ENCODE results near the gene SLC2A9. TPM values are rescaled to one million over a fixed set of nuclear protein-coding genes. Genes with fewer than 3 reads are reported as not detected.
"Not testable (repeated sequence)": the region's sequence is repeated elsewhere in the genome, so short reads cannot be mapped to it uniquely, and the experiment has no call there.

SLC2A9 gene
- polyA plus RNA-seq, 1 donor, result 5.0 TPM

DNA sequence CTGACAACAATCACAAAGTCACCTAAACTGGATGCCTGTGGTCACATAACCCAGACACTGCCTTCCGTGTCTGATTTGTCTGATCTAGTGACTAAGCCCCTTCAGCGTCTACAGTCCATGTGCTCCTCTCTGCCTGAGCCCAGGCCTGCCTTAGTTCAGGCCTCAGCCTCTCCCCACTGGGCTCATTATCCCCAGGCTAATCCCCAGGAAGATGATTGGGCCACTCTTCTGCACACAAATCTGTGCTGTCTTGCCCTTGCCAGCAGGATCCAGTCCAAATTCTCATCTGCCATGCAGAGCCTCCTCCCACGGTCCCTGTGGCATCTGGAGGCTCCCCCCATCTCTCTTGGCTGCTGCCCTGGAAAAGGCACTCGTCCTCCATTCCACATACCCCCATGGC lies 96.5 kb downstream of the SLC2A9 start:
- DNase-seq, result peak; percentile 20

DNA sequence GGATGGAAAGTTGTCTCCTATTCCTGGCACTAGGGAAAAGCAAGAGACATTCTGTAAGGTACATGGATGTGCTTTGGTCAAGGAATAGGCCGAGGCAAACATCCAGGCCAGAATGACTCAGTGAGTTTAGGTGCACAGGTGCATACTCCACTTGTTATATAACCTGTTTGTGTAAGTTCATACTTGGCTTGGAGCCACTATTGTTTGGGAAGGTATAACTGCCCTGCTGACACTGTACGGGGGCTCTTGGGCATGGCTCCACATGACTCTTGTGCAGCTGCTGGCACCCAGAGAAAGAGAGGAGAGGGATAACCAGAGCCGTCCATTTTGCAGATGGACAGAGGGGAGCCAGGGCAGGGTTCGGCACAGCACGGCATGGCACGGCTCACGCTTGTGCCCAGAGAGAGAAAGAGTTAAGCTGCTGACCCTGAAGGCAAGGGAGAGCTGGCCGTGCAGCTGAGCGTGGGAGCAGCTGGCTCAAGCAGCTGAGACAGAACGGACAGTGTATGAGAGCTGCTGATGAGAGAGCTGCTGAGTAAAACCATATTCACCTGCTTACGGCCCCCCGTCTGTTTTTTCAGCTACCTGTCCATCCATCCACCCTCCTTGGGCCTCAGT lies 98.0 kb downstream of the SLC2A9 start:
- DNase-seq, result no peak

DNA sequence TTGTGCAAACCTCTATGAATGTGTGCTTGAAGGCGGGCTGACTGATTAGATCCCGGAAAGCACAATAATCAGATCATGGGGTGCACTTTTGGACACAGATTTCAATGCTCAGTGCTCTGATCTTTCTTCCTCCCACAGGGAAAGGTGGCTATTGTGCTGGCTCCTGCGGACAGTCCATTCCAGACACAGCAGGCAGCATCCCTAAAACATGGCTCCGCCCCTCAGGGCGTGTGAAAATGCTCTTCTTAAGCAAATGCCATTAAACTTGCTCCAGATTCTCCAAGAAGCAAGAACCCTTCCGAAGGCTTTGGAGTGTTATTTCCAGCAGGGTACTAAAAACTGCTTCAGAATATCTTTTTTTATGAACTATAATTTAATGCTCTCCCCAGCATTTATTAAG lies 100.0 kb downstream of the SLC2A9 start:
- DNase-seq, result no peak

DNA sequence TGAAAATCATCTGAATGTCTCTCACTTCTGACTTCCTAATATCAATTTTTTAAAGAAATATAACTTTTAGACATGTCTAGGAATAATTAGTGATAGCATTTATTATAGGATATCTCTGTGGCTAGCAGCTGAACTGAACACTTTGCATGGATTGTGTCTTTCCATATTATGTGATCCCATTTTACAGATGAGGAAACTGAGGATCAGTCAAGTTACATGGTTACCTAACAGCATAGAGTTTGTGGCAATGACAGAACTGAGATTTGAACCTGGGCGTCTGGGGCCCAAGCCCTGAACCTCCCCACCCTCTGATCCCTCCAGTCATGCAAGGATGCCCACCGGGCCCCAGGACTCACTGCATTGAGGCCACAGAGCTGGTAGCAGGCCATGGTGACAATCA lies 101.3 kb downstream of the SLC2A9 start:
- no peak for DNase-seq

DNA sequence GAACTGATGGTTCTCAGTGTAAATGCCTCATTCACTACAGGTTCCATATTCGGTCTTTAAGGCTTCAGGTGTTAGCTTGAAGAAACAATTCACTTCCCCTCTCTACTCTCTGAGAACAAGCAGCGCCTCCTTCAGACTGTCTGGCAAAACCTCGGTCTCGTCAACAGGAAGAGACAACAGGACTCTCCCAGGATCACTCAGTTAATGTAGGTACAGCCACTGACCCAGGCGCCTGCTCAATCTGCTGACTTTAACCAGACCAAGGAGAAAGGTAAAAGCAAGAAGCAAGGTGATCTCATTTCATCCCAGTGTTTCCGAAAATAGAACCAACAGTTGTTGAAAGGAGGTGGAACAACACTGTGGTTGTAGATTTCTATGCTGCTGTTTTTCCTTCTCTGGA lies 102.2 kb downstream of the SLC2A9 start:
- DNase-seq, result no peak

DNA sequence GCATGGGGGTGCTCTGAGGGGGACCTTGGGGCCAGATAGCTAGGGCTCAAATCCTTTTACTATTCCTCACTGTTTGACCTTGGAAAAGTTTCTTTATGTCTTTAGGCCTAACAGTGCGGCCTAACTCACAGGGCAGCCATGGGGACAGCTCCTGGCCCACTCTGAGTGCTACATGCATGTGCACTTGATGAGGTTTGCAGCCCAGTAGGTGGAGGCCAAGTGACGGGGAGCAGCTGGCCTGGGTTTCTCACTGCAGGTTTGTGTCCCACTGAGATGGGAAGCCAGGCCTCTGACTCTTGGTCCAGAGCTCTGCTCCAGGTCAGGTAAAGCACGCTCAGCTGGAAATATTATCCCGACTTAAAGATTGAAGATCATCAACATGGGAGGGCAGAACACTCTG lies 102.8 kb downstream of the SLC2A9 start:
- peak; percentile 26 for DNase-seq

DNA sequence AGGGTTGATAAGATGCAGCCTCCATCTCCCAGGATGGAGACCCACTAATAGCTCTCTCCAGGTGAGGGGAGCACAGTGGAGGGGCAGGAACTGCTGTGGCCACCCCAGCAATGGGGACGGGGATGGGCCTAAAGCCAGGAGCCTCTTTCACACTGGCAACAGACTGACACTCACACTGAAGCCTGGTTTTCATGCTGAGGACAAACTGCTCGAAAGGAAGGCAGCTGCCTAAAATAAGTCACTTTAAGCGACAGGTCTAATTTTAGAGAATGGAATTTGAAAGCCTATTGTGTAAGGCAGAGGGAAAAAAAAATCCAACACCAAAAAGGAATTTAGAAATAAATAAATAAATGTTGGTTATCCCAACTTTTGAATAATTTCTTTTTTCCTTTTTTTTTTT lies 104.4 kb downstream of the SLC2A9 start:
- no peak for DNase-seq

DNA sequence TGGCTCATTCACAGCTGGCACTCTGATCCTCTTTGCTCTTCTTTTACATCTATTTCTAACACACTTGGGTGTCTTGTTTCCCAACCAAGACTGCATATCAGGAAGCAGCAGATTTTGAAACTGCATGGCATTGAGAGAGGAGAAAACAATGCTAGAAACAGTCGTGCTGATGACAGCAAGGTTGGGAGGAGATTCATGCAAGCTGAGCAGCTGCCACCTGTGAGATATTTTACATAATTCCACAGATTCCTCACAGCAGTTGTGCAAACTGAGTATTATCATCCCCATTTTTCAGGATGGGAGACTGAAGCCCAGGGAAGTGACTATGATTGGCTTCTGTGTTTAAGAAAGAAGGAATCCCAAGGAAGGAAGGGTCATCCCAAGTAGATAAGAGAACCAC lies 105.0 kb downstream of the SLC2A9 start:
- no peak for DNase-seq

DNA sequence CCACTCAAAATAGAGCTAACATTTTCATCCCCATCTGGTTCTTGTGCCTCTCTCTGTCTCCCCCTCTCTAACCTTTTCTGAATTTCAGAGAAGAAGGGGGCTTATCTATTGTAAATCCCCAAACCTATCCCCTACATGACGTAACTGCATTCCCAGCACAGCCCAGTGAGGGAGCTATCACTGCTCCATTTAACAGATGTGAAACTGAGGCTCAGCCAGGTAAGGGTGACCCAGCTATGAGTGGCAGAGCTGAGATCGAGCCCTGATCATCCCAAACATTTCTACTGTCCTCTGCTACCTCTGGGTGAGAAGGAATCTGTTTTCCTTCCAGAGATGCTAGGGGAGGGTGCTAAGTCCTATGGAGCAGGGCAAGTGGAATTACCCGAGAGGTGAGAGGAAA lies 107.5 kb downstream of the SLC2A9 start:
- DNase-seq, result no peak

DNA sequence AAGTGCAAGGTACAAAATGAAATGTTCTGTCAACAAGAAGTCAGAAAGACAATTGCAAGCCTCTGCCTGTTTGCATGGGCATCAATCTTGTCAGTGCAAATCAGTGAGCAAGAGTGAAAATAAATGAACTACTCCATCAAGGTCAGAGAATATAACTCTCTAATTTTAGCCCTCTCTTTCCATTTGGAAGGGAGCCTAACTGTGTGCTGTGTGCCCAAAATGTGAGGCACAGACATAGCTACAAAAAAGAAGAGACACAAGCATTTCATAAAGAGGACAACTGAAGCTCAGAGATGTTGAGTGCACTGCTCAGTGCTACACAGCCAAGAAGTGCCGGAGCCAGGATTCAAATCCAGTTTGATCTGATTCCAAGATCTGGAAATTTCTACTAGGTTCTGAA lies 114.3 kb downstream of the SLC2A9 start:
- no peak for DNase-seq

DNA sequence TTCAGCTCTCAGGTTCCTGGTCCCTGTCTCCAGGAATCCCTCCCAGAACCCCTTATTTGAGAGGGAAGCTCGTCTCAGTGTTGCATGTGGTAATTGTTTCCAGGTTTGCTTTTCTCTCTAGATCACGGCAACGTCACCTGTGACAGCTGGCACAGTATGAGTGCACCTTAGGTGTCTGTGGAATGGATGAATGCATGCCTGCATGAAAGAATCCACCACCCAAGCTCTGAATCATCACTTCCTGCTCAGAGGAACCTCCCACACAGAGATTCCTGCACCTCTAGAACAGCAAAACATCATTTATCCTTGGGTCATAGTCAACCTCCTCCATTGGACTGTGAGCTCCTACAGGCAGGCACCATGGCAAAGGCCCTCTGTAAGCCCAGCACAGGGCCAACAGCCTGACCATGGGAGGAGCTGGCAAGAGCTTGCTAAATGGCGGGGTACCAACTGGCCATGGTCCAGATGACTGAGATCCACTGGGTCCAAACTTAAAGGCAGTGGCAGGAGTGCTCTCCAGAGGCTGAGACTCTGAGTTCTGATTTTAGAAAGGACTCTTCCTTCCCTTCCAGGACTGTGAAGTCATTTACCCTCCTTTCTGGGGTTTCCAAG lies 116.2 kb downstream of the SLC2A9 start:
- DNase-seq, result no peak

DNA sequence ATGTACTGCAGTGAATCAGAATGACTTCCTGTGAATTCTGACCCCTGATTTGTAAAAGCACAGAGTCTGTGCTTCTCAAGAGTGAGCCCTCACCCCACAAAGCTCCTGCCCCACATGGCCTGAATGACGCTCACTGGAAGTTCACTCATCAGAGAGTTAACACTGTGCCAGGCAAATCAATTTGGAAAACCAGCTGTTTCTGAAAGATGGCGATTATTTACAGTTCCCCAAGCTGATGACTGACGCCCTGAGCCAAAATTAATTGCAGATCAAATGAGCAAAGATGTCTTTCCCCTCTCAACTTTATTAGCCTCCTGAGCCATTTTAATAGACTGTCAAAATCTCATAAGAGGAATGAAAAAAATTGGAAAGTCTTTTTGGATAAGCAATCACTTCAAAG lies 118.0 kb downstream of the SLC2A9 start:
- DNase-seq, result no peak

DNA sequence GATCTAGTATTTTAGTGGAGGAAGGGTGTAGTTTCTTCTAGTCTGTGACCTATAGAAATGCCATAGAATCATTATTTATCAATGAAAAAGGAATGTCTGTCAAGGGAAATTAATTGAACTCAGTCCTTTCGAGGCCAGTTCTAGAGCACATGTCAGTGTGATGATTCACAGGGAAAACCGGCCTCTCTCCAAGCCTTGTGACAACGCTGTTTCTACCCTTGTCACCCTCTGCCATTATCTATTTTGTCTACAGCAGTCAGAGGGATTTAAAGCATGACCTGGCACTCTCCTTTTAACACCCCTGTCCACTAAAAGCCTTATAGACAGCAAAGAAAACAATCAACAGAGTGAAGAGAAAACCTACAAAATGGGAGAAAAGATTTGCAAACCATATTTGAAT lies 120.0 kb downstream of the SLC2A9 start:
- DNase-seq, result no peak

DNA sequence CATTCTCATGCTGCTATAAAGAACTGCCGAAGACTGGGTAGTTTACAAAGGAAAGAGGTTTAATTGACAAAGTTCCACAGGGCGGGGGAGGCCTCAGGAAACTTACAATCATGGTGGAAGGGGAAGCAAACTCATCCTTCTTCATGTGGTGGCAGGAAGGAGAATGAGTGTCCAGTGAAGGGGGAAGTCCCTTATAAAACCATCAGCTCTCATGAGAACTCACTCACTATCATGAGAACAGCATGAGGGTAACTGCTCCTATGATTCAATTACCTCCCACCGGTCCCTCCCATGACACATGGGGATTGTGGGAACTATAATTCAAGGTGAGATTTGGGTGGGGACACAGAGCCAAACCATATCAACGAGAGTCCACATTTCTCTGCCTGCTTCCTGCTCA lies 120.7 kb downstream of the SLC2A9 start:
- not testable (repeated sequence) for DNase-seq

DNA sequence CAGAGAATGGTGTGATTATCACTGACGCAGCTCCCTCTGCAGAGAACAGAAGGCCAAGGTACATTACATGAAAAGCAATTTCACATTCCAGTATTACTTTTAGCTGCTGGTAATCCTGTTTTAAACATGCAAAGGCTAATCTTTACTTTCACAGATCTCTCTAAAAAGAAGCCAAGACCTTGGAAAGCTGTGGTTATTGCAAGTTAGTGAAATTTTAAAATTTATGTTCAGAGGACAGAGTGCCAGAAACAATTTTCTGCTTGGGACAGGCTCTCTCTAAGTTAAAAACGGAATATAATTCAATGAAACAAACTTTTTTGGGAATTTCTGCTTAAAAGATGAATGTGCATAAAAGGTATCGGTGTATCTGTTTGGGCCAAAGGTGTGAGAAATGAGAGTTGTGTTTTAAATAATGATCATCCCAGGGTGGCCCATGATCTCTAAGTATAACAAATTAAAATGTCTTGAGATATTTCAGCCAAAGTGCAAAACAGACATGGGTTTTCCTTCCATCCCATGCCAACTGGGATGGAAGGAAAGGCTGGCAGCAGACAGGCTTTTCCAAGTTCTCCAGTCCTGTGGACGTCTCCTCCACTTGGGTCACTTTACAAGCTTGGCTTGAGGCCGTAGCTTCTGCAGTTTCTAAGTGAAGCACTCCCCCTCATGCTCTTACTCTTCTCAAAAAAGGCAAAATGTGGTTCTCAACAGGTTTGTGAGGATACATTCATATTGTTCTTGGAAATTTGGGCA lies 121.8 kb downstream of the SLC2A9 start:
- DNase-seq, result peak; percentile 76

DNA sequence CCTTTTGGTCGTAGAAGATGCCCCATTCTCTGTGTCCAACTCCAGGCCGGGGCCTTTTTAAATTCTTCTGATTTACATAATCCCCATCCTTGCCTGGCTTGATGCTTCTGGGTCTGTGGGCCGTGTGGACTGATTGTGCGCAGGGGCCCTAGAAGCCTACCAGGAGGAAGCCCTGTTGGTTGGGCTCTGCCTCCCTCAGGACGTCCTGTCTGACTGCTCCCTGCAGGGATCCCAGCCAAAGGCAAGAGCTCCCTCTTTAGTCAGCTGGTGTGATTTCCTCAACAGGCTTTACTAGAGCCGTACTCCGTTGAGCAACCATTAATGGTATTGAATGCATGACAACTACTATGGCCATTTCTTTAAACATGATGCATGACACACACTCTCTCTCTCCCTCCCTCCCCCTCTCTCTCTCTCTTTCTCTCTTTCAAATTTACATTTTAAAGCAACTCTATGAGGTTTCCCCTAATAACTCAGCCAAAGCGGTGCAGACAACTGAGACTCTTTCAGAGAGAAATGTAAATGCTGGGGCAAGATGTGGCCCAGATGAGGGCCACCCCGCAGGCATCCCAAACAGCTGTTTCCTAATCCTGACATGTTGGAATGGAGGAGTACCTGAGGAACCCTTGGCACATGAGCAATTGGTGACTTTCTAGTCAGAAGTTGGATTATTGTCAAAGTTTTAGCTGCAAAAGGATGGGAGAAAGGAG lies 122.5 kb downstream of the SLC2A9 start:
- peak; percentile 37 for DNase-seq

DNA sequence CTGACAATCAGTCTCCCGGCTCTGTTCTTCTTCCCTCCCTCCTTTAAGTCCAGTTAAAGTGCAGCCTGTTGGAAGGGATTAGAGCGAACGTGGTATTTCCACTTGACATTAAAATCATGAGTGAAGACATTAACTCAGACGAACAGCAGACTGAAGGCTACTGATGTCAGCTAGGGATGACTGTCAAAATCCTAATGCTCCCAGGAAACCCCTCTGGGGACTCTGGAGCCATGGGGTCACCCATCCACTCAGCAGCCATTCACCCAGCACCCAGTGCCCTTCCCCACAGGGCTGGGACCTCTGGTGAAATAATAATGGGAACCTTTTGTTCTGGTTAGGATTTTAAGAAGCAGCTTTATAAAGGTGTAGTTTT lies 126.0 kb downstream of the SLC2A9 start:
- no peak for DNase-seq

DNA sequence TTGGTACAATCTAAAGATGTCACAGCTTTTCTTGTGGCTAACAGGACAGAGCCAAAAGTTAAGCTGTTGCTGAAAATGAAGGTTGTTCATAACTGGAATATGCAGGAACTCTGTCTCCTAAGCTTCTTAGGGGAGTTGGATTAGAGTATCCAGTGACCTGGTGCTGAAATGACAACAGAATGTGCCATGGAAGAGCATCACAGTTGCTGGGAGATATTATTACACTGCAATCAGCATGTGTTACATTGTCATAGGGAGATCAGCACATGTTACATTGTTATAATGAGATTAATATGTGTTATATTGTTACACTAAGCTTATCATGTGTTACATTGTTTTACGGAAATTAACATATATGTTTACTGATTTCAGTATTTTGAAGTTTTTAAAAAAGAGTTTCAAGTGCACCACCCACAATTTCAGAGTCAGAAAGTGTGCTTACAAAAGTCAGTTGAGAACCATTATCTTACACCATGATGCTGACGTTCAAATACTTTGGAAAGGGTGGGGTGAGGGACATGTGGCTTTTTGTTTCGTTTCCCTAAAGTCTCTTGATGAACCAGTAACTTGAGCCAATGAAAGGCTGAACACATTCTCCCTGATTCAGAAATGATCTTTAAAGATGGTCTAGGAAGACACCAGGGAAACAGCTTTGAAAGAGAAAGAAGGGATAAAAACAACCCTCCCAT lies 126.5 kb downstream of the SLC2A9 start:
- DNase-seq, result no peak

DNA sequence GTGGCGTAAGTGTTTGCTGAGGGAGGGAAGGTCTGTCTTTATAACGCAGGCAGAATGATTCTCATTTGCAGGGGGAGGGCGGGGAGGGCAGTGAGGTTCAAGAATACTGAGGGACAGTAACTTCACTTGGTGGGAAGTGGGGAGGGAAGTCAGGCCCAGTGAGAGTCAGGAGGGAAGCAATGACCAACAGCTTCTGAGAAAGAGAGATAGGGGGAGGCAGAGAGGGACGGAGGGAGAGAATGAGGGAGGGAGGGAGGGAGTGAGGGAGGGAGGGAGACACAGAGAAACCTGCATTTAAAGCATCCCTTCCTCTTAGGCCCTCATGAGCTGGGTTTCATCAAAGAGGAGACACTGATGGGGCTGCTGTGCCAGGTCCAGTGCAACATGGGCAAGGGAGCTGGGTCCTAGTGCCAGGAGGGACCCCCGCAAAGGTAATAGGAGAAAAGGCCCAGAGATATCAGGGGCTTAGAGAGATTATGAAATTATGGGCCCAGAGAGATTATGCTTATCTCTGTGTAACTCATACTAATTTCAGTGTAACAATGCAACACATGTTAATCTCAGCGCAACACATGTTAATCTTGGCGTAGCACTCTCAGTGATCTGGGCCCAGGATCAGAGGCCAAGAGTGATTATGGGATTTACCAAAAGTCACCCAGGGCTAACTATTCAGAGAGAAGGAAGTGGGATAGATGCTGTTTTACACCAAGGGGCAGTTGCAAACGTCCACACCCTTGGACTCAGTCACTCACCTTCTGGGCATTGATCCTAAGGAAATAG lies 127.8 kb downstream of the SLC2A9 start:
- no peak for DNase-seq

DNA sequence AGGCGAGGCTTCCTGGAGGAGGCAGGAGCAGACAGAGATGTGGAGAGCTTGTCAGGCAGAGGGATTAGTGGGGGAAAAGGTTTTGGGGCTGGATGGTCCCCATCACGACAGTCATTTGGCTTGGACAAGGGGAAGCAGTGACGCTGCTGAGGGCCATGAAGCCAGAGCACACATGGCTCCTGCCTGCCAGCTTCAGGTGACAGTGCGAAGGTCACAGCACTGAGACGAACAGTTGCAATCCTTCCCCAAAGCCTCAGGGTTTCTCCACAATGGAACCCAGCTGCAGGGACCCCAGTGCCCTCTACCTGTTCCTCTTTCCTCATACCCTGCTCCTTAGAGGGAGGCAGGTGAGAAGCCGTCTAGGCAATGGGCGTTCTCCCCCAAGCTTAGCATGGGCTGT lies 129.6 kb downstream of the SLC2A9 start:
- DNase-seq, result no peak

DNA sequence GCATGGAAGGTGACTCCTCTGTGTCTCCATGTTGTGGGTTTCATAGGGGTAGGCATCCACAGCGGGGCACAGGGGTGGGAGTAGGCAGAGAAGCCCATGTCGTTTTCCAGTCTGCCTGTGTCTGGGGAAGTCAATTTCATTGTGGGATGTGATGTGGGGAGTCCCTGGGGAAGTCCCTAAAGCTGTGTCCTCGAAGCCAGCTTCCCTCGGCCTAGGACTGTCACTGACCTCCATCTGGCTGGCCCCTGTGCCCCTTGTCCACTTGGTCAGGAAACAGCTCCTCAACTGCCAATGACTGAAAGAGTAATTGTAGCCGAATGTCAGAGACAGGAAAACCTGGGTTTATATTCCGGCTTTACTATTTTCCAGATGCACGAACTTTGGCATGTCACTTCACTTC lies 130.2 kb downstream of the SLC2A9 start:
- DNase-seq, result no peak

DNA sequence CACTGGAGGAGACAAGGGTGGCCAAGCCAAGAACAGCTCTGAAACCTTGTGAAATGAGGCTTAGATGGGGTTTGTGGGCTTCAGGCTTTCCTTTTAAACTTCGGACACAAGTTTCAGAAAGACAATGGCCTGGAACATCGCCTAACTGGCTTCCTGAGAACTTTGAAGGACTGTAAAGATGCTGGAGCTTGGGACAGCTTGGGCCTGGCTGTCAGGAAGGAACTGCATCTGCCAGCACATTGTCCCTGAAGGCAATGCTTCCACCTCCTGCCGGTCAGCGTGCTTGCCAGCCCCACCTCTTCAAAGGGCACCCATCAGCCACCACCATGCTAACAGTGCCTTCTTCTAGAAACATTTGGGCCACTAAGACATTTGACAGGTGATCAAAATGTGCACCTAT lies 132.0 kb downstream of the SLC2A9 start:
- no peak for DNase-seq

All from hindlimb muscle (tissue), 1 donor.